Measurements from ENCODE around the gene ZNF195.

Gene ZNF195

DNA sequence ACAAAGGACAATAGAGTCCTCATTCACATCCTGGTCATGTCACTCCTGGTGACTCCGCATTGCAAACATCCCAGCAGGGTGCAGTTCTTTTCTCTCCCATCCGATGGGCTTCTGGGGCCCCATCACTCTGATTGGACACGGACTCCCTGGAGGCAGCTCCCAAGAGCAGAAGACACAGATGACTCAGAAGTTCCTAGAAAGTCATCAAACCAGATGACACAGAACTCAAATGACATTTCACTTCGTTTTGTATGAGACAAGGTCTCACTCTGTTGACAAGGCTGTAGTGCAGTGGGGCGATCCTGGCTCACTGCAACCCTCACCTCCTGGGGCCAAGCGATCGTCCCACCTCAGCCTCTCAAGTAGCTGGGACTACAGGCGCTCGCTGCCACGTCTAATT lies 33.2 kb downstream of the ZNF195 start:
- no peak for TF ChIP-seq ZNF623 (tag by site-specific recombination; IDR thresholded peaks at IDR 0.05)
- TF ChIP-seq BCL6B (tag by site-specific recombination; IDR thresholded peaks at IDR 0.05), result peak; percentile 78
- no peak for TF ChIP-seq ZNF610 (tag by site-specific recombination; IDR thresholded peaks at IDR 0.05; ENCODE audit: borderline replicate concordance)
- no peak for TF ChIP-seq ZNF280C (tag by site-specific recombination; IDR thresholded peaks at IDR 0.05)
- Histone ChIP-seq H3K9me3 (ENCODE audit: control insufficient read depth, insufficient read depth, low read depth, low read length) (no peaks in the 10 kb centered on the region), H3K36me3 (ENCODE audit: control insufficient read depth in 2 of 2, insufficient read depth in 1 of 2, low read length in 2 of 2) (no peaks in the 10 kb centered on the region), H3K27ac (ENCODE audit: extremely low read depth, low read depth, low read length) (no peak overlapping the region), H3K4me3 (ENCODE audit: low read depth, low read length) (no peak overlapping the region), H3K4me1 (ENCODE audit: control insufficient read depth, insufficient read depth, low read length) (no peaks in the 10 kb centered on the region)
- ChIA-PET CTCF (interaction anchor here (1.4 kb wide), 1 partner anchor 63 kb away, joined by 6 read pairs; no protein-coding TSS in a partner anchor), POLR2A (no interaction called here)

DNA sequence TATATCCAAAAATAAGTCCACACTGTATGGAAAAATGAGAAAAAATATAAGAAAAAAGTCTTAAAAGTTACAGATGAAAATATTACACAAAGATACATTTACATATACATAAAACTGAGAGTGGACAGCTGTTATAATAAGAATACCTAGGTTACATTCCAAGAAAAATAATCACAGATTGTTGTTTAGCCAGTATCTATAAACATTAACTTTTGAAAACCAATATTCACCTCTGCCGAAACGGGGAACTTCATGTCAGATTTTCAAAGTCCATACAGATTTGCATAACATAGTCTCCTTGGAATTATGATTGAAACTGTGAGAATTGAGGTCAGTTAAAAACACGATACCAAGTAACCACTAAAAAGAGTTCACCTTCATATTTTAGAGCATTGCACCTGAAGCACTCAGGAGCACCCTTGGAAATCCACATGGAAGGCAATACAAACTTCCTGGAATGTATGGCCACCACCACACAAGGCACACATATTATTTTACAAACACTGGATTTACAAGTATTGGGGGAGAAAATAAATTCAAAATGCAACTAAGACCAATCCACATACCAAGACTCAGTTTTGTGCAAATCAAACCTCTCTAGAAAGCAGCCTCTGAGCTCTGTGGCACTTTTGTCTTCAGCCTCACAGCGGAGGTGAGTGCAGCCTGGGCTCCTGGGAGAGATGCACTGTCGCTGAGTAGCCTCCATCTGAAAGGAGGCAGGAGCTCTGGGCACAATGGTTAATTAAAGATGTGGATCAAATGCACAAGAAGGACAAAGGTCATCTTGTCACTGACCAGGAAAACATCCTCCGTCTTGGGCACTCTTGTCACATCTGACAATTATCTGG lies 34.4 kb downstream of the ZNF195 start:
- H3K36me3 ChIP-seq (ENCODE audit: control insufficient read depth in 2 of 2, insufficient read depth in 1 of 2, low read length in 2 of 2), result no peaks in the 10 kb centered on the region
- H3K4me3 ChIP-seq (ENCODE audit: low read depth, low read length), result no peak overlapping the region
- H3K27ac ChIP-seq (ENCODE audit: extremely low read depth, low read depth, low read length), result no peak overlapping the region
- no peaks in the 10 kb centered on the region for H3K4me1 ChIP-seq (ENCODE audit: control insufficient read depth, insufficient read depth, low read length)
- CTCF ChIA-PET, result interaction anchor here (0.6 to 0.7 kb wide), 2 partner anchors 263 to 424 kb away, joined by 3 read pairs; no protein-coding TSS in a partner anchor
- no peaks in the 10 kb centered on the region for H3K9me3 ChIP-seq (ENCODE audit: control insufficient read depth, insufficient read depth, low read depth, low read length)
- POLR2A ChIA-PET, result no interaction called here
- TF ChIP-seq GLI2 (tag by site-specific recombination; IDR thresholded peaks at IDR 0.05; ENCODE audit: borderline replicate concordance, low read depth) (no peak), KLF1 (tag by site-specific recombination; IDR thresholded peaks at IDR 0.05) (no peak), ZNF132 (tag by site-specific recombination; IDR thresholded peaks at IDR 0.05; ENCODE audit: borderline replicate concordance) (no peak), ZNF133 (tag by site-specific recombination; IDR thresholded peaks at IDR 0.05) (no peak), ZNF391 (tag by site-specific recombination; IDR thresholded peaks at IDR 0.05; ENCODE audit: borderline replicate concordance, low read depth) (no peak), ZNF692 (tag by site-specific recombination; IDR thresholded peaks at IDR 0.05) (no peak), ZNF747 (tag by site-specific recombination; IDR thresholded peaks at IDR 0.05) (no peak), ZNF501 (tag by site-specific recombination; IDR thresholded peaks at IDR 0.05) (no peak), ZNF350 (tag by site-specific recombination; IDR thresholded peaks at IDR 0.05) (no peak), BCL11B (tag by site-specific recombination; IDR thresholded peaks at IDR 0.05; ENCODE audit: low read depth) (no peak), TSHZ1 (tag by site-specific recombination; IDR thresholded peaks at IDR 0.05; ENCODE audit: borderline replicate concordance) (no peak), ZNF558 (tag by site-specific recombination; IDR thresholded peaks at IDR 0.05) (no peak), ZNF280D (tag by site-specific recombination; IDR thresholded peaks at IDR 0.05) (no peak), ZNF677 (tag by site-specific recombination; IDR thresholded peaks at IDR 0.05) (no peak), ZFP3 (tag by site-specific recombination; IDR thresholded peaks at IDR 0.05; ENCODE audit: low read depth) (no peak)
- TF ChIP-seq, protein P1, sequence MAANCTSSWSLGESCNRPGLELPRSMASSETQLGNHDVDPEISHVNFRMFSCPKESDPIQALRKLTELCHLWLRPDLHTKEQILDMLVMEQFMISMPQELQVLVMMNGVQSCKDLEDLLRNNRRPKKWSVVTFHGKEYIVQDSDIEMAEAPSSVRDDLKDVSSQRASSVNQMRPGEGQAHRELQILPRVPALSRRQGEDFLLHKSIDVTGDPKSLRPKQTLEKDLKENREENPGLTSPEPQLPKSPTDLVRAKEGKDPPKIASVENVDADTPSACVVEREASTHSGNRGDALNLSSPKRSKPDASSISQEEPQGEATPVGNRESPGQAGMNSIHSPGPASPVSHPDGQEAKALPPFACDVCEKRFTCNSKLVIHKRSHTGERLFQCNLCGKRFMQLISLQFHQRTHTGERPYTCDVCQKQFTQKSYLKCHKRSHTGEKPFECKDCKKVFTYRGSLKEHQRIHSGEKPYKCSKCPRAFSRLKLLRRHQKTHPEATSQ (tag by site-specific recombination; IDR thresholded peaks at IDR 0.05), result no peak
